GM19023 (cell line): ENCODE measurements around the gene PARN.

Experiments
- ATAC-seq: cut with Tn5 transposase; IDR thresholded peaks from one replicate; pipeline ENCODE4 v1.9.1; 2021; ENCODE audit warnings: mild to moderate bottlenecking, moderate library complexity; ENCODE audit not compliant: unreplicated experiment

PARN gene

DNA sequence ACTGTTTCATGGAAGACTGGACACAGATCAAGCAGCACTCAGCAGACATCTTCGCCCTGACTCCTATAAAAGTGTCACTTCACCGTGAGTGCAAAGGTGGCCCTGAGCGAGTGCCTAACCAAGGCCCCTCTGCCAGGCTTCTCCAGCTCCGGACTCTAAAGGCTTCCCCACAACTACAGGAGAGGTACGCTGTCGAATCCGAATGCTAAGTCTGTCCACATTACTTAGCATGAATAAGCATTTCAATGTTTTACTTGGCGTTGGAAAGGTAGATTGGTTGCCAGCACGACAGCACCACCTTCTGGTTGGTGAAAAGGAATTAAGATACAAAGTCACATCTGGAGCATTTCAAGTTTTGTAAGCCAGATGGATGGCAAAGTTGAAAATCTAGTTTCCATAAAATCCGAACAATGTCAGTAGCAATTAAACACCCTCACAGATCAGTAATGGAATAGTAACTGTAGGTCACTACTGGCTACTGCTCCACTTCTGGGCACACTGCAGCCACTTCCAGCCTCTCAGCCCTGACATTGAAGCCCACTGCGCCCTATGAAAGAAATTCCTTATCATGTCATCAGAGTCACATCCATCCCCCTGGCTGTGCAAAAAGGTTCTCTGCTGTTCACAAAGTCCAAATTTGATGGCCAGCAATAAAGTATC, 100.9 kb downstream of the PARN start:
- no peak for ATAC-seq

GRCh38 chr16:14528306-14528705, 101.8 kb downstream of the PARN start:
- no peak for ATAC-seq

DNA sequence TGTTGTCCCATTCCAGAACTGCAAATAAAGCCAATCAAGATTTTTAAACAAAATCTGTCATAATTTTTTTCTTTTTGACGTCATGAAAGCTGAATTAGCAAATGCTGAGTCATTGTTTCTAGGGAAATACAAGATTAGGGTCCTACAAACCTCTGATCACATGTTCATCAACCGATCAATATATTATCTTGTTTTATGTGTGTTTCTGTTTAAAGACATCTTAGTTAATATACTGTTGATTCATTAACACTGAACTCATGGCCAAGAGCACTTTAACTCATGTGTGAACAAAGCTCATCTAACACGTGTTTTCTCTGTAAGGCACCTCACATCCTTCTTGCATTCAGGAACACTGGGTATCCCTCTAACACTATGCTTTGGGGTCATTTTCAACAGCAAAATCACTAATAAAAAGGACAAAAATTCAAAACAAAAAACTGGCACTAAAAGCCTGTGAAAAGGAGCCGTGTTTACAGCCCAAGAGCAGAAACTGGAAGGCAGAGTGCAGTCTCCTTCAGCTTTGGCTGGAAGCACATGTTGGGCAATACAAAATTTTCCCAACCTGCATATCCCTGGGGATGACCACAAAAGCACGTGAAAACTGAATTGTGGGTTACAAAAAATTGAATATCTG, 102.5 kb downstream of the PARN start:
- ATAC-seq = no peak

- ATAC-seq = no peak
These were observed 104.5 kb downstream of the PARN start for GRCh38 chr16:14525596-14525995.

- ATAC-seq = no peak
These were observed 105.1 kb downstream of the PARN start for GRCh38 chr16:14524979-14525378.

DNA sequence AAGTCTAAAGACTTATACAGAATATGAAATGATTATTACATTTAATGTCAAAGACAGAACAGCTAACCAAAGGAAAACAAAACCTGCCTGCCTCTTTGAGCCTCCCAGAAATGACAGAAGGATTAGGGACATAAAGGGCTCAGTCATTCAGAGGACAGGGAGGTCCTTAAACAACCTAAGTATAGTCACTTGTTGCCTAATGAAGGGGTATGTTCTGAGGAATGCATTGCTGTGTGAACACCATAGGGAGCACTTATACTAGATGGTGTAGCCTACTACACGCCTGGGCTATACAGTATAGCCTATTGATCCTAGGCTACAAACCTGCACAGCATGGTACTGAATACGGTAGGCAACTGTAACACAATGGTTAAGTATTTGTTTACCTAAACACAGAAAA, 106.4 kb downstream of the PARN start:
- ATAC-seq = no peak

DNA sequence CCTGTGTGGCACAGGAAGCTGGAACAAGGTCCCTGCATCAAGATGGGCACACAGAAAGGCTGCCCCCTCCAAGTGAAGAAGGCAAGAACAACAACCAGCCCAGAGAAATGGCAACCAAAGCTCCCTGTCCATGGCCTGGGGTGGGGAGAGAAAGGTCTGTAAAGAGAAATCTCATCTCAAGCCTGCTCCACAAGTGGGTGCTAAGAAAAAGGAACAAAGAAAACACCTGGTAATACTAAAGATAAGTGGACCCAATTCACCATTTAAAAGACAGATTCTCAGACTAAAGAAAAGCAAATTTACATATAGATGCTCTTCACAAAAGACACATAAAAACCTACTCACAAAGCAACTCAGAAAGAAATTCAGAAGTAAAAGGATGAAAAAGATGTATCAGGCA, 107.4 kb downstream of the PARN start:
- ATAC-seq = no peak

- no peak for ATAC-seq
These were observed 109.3 kb downstream of the PARN start for GRCh38 chr16:14520753-14521152.

- ATAC-seq = no peak
These were observed 115.1 kb downstream of the PARN start for GRCh38 chr16:14514967-14515366.

DNA sequence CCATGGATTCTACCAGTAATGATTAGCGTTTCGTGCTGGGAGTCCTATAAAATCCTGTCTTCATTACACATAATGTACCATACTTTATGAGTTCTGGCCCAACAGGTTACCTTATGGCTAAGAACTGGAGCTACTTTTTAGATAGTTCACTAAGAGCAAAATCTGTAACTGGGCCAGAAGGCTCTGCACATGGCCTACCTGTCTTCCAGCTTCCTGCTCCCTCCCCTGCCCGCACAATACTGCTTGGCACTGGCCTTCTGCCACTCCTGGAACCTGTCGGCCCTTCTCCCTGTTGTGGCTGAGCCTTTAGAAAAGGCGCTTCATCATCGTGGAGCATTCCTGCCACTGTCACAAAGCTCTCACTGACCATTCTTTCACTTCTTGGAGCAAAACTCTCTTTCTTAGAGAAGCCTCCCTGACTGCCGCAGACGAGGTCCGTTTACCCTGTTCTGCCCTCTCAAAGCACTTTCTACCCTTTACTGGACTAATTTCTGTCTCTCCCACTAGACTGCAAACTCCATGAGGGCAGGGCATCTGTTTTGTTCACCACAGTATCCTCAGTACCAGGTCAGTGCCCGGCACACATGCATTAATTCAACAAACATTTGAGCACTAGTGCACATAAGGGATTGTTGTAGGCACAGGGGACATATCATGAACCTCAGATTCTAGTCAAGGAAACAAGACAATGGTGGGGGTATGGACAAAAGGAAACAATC, 116.5 kb downstream of the PARN start:
- ATAC-seq = no peak

DNA sequence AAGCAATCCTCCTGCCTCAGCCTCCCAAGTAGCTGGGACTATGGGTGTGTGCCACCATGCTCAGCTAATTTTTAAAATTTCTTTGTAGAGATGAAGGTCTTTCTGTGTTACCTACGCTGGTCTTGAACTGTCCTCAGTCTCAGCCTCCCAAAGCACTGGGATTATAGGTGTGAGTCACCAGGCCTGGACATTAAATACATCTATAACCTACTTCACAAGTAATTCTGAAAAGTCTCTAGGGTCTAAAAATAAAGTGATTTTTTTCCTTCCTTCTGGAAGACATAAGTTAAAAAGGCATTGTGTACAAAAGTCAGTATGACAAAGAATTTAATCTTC, 118.3 kb downstream of the PARN start:
- ATAC-seq = no peak

- no peak for ATAC-seq
These were observed 118.9 kb downstream of the PARN start for GRCh38 chr16:14510939-14511799.

- ATAC-seq = no peak
These were observed 119.5 kb downstream of the PARN start for GRCh38 chr16:14510581-14510938.

DNA sequence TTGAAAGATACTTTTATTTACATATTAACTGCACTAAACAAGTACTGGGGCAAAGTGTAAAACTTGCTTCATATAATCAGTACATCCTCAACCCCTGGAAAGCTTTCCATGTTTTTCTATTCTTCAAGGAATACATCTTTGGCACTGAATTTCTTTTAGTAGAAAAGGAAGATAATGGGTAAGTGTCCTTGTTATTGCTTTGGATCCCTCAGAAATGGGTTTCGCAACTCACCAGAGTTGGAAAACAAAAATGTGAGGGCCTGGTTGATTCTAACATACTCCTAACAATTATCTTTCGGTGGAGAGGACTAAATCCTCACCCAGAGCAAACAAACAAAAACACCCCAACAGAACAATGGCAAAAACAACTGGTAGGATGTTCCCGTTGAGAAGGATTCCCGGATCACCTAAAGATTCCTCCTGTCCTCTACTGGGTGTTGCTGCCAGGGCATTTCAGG, 120.4 kb downstream of the PARN start:
- ATAC-seq = no peak

GRCh38 chr16:14509055-14509454, 121.0 kb downstream of the PARN start:
- no peak for ATAC-seq

DNA sequence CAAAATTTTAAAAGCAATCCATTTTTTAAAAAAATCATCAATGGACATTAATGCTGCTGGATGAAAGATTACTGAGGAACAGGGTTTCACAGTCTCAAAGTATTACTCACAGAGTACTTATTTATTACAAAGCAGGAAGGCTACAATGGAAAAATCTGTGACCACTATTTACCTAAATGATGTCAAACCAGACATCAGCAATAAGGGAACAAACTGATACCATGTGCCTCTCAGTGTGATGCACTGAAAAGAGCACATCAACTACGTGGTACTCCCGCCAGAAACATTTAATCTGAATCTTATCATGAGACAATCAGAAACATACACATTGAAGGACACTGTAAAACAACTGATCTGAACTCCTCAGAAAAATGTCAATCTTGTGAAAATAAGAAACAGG, 124.2 kb downstream of the PARN start:
- no peak for ATAC-seq

DNA sequence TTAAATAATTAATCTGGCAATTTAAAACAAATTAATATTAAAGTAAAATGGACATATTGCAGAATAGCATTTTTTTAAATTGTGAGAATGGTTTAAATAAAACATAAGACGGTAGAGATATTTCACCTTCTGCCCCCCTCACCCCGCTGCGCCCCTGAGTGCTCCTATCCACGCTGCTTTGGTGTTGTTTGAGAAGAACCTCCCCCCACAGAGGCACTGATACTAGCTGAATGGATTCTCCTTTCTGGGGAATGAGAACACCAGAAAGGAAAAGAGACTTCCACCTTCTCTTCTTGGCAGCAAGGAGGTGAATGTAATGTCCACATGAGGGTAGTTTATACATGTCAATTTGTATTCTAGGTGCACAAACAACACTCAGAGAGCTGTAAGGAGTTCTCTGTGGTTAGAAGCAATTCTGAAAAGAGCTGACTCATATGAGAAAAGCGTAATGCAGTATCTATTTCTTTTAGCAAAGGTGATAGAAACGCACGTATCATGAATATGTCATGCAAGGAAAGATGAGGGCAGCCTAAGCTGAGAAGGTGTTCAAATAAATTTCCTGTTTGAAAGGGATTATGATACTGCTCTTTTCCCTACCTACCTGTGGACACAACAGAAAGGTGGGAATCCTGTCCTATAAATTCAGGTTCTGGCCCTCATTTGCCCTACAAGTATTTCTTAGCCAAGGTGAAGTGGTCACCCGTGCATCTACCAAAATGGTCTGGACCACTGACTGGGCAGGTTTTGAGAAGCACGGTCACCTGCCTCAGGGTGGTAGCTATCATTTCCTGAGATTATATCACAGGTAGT, 126.9 kb downstream of the PARN start:
- peak; percentile 71 for ATAC-seq

- no peak for ATAC-seq
These were observed 127.7 kb downstream of the PARN start for GRCh38 chr16:14502256-14502875.

- ATAC-seq = no peak
These were observed 128.5 kb downstream of the PARN start for GRCh38 chr16:14501331-14502255.
